ENCODE measurements around the gene STXBP6. TPM values are rescaled to one million over a fixed set of nuclear protein-coding genes. Genes with fewer than 3 reads are reported as not detected.

STXBP6 gene
- total and polyA plus RNA-seq, 2 of the 13 experiments (the other 11 are each of a cell fraction or from before 2014, with no cell fraction given), result 35.3 to 42.8 TPM

DNA sequence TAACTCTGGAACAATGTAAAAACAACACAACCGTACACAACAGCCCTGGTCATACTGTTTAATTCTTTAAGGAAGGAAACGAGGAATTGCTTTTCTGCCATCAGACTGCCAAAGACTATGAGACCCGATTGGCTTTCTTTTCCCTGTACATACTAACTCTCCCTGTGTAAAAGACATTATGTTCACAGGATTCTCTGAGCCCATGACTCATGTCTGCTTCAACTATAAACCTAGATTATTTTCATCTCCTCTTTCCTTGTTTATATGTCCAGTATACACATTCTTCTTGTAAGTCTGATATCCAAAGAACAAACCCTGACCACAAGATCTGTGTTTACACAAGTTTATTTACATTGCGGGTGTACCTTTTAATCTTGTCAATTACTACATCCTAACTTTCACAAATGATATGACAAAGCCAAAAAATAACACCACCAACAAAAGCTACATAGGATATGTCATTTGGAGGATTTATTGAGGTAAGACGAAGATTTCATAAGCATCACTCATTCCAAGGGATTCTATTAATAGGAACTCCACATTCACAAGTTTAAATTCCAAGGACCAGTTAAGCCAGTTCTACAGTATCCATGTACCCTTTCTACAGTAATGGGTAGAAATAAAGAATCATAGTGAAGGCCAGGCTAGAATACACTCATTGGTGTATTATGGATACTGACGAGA lies 67.3 kb downstream of the STXBP6 start (continued):
- TF ChIP-seq ZC3H13 (CRISPR knock-in tag; IDR thresholded peaks at IDR 0.05) (no peak), TRIM22 (IDR thresholded peaks at IDR 0.05) (no peak), TGIF2 (CRISPR knock-in tag; IDR thresholded peaks at IDR 0.05) (no peak), RFX5 (IDR thresholded peaks at IDR 0.05; ENCODE audit: low read depth, low read length) (no peak), ZNF839 (CRISPR knock-in tag; IDR thresholded peaks at IDR 0.05; ENCODE audit: borderline replicate concordance) (no peak), SRSF1 (optimal IDR thresholded peaks at IDR 0.05; ENCODE audit: low read depth, low read length) (no peak), ADNP (CRISPR knock-in tag; IDR thresholded peaks at IDR 0.05) (no peak), ZNF713 (CRISPR knock-in tag; IDR thresholded peaks at IDR 0.05) (no peak), FOXO1 (CRISPR knock-in tag; IDR thresholded peaks at IDR 0.05) (no peak; the same call in 1 of the 2 replicates), PLRG1 (conservative IDR thresholded peaks at IDR 0.05) (no peak), CHCHD3 (CRISPR knock-in tag; IDR thresholded peaks at IDR 0.05) (no peak), ZNF24 (IDR thresholded peaks at IDR 0.05) (no peak), RFXAP (CRISPR knock-in tag; IDR thresholded peaks at IDR 0.05; ENCODE audit: borderline replicate concordance) (no peak), CSRNP2 (CRISPR knock-in tag; conservative IDR thresholded peaks at IDR 0.05; ENCODE audit: low read depth) (no peak), ZBTB21 (CRISPR knock-in tag; IDR thresholded peaks at IDR 0.05) (no peak), ZNF10 (CRISPR knock-in tag; IDR thresholded peaks at IDR 0.05; ENCODE audit: borderline replicate concordance, low read depth) (no peak)
- TF ChIP-seq, protein P1, sequence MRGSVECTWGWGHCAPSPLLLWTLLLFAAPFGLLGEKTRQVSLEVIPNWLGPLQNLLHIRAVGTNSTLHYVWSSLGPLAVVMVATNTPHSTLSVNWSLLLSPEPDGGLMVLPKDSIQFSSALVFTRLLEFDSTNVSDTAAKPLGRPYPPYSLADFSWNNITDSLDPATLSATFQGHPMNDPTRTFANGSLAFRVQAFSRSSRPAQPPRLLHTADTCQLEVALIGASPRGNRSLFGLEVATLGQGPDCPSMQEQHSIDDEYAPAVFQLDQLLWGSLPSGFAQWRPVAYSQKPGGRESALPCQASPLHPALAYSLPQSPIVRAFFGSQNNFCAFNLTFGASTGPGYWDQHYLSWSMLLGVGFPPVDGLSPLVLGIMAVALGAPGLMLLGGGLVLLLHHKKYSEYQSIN (CRISPR knock-in tag; IDR thresholded peaks at IDR 0.05; ENCODE audit: borderline replicate concordance), result no peak
- TF ChIP-seq, protein P2, sequence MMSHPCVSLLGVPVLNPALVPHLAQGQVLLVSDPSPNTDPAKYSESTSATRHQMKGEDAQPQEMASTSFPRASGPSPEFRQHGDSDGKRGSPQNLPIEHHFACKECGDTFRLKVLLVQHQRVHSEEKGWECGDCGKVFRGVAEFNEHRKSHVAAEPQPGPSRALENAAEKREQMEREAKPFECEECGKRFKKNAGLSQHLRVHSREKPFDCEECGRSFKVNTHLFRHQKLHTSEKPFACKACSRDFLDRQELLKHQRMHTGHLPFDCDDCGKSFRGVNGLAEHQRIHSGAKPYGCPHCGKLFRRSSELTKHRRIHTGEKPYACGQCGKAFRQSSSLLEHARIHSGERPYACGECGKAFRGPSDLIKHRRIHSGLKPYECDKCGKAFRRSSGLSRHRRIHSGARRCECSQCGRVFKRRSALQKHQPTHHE (CRISPR knock-in tag; IDR thresholded peaks at IDR 0.05; ENCODE audit: borderline replicate concordance), result no peak
- TF ChIP-seq, protein P3, sequence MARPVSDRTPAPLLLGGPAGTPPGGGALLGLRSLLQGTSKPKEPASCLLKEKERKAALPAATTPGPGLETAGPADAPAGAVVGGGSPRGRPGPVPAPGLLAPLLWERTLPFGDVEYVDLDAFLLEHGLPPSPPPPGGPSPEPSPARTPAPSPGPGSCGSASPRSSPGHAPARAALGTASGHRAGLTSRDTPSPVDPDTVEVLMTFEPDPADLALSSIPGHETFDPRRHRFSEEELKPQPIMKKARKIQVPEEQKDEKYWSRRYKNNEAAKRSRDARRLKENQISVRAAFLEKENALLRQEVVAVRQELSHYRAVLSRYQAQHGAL (CRISPR knock-in tag; IDR thresholded peaks at IDR 0.05; ENCODE audit: not compliant biosample characterization), result no peak
- TF ChIP-seq, protein P4, sequence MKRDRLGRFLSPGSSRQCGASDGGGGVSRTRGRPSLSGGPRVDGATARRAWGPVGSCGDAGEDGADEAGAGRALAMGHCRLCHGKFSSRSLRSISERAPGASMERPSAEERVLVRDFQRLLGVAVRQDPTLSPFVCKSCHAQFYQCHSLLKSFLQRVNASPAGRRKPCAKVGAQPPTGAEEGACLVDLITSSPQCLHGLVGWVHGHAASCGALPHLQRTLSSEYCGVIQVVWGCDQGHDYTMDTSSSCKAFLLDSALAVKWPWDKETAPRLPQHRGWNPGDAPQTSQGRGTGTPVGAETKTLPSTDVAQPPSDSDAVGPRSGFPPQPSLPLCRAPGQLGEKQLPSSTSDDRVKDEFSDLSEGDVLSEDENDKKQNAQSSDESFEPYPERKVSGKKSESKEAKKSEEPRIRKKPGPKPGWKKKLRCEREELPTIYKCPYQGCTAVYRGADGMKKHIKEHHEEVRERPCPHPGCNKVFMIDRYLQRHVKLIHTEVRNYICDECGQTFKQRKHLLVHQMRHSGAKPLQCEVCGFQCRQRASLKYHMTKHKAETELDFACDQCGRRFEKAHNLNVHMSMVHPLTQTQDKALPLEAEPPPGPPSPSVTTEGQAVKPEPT (CRISPR knock-in tag; IDR thresholded peaks at IDR 0.05; ENCODE audit: low read depth), result no peak
- TF ChIP-seq, protein P5, sequence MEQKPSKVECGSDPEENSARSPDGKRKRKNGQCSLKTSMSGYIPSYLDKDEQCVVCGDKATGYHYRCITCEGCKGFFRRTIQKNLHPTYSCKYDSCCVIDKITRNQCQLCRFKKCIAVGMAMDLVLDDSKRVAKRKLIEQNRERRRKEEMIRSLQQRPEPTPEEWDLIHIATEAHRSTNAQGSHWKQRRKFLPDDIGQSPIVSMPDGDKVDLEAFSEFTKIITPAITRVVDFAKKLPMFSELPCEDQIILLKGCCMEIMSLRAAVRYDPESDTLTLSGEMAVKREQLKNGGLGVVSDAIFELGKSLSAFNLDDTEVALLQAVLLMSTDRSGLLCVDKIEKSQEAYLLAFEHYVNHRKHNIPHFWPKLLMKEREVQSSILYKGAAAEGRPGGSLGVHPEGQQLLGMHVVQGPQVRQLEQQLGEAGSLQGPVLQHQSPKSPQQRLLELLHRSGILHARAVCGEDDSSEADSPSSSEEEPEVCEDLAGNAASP (CRISPR knock-in tag; IDR thresholded peaks at IDR 0.05; ENCODE audit: borderline replicate concordance), result no peak

Measured in HepG2 (cell line).